GM19193 (cell line): ENCODE data around the gene TFF2.
A peak's percentile ranks its signal among the peaks of the same experiment; 100 is the strongest.

Experiments used
- POLR2A ChIP-seq: IDR thresholded peaks from 4 replicates; pipeline ENCODE4 v1.6.1; 2011; ENCODE audit not compliant: insufficient read depth, insufficient read length; ENCODE audit errors: extremely low read depth

The TFF2 gene

GRCh38 chr21:42350927-42351426 is at the start of gene TFF2:
TFF2 (minus strand) TSS chr21:42350994; CDS start chr21:42350957, 37 bp downstream.
- no peak for TF ChIP-seq POLR2A

- no peak for TF ChIP-seq POLR2A
Observed at GRCh38 chr21:42400525-42400924, 49.7 kb upstream of the TFF2 start.

GRCh38 chr21:42398436-42399028 is 47.7 kb upstream of the TFF2 start:
- TF ChIP-seq POLR2A = no peak

- TF ChIP-seq POLR2A = no peak
Observed at GRCh38 chr21:42397746-42398394, 47.1 kb upstream of the TFF2 start.

GRCh38 chr21:42396799-42397745 is 46.3 kb upstream of the TFF2 start:
- no peak for TF ChIP-seq POLR2A

GRCh38 chr21:42395905-42396651 is 45.3 kb upstream of the TFF2 start, which contains the start of gene TMPRSS3:
TMPRSS3 (minus strand) TSS chr21:42396052; CDS start chr21:42395417, 635 bp downstream.
- TF ChIP-seq POLR2A = no peak

GRCh38 chr21:42395302-42395701 is 44.5 kb upstream of the TFF2 start:
- no peak for TF ChIP-seq POLR2A

- no peak for TF ChIP-seq POLR2A
Observed at GRCh38 chr21:42393443-42393950, 42.7 kb upstream of the TFF2 start.

GRCh38 chr21:42392731-42393442 is 42.1 kb upstream of the TFF2 start:
- no peak for TF ChIP-seq POLR2A

- TF ChIP-seq POLR2A = no peak
Observed at GRCh38 chr21:42391297-42391696, 40.5 kb upstream of the TFF2 start.

- no peak for TF ChIP-seq POLR2A
Observed at GRCh38 chr21:42390696-42391095, 39.9 kb upstream of the TFF2 start.

- no peak for TF ChIP-seq POLR2A
Observed at GRCh38 chr21:42390193-42390592, 39.4 kb upstream of the TFF2 start.

GRCh38 chr21:42389449-42389835 is 38.6 kb upstream of the TFF2 start:
- TF ChIP-seq POLR2A = no peak

GRCh38 chr21:42388740-42389448 is 38.1 kb upstream of the TFF2 start:
- peak; percentile 50 for TF ChIP-seq POLR2A

- no peak for TF ChIP-seq POLR2A
Observed at GRCh38 chr21:42387843-42388340, 37.1 kb upstream of the TFF2 start.
